PC-3 (cell line): ENCODE data around the gene PTK6. TPM values are rescaled to one million over a fixed set of nuclear protein-coding genes. Genes with fewer than 3 reads are reported as not detected.

ENCODE experiments used
- ATAC-seq: fragments of 200-7000 bp; cut with Tn5 transposase; 2 replicates; pipeline ENCODE4 v1.9.1; 2020; ENCODE audit warnings: mild to moderate bottlenecking, moderate library complexity
- BruUV-seq: library from RNA; stranded (reverse); fragments of 400-500 nt; replicated peaks from 2 replicates; lab custom pipeline; 2021; lab: Mats Ljungman, UMichigan
- CTCF ChIA-PET: fragments of 300-600 bp; sonication (Branson Sonifier 250); formaldehyde crosslinking; loops from one replicate; lab custom pipeline; 2022; ENCODE audit warnings: antibody characterized with exemption; lab: Charles Lee
- POLR2A ChIA-PET: fragments of 300-600 bp; sonication (Branson Sonifier 250); formaldehyde crosslinking; loops from one replicate; lab custom pipeline; 2022; ENCODE audit warnings: antibody characterized with exemption; ENCODE audit not compliant: unreplicated experiment; lab: Charles Lee
- DNase-seq: peaks from one replicate; pipeline ENCODE4 v3.0.0-alpha.2; 2015
- H2AFZ ChIP-seq: fragments of 300-600 bp; sonication (generic); 2 replicates; pipeline ENCODE4 v1.6.0; 2016; ENCODE audit warnings: antibody characterized with exemption, low read length
- H3F3A ChIP-seq: fragments of 300-600 bp; sonication (generic); one replicate; pipeline ENCODE4 v1.6.0; 2017; ENCODE audit warnings: antibody characterized with exemption, low read length, control low read depth, mild to moderate bottlenecking; ENCODE audit not compliant: unreplicated experiment
- H3K27ac ChIP-seq: fragments of 300-600 bp; sonication (generic); 2 replicates; pipeline ENCODE4 v1.5.1; 2016; ENCODE audit warnings: mild to moderate bottlenecking, low read length
- H3K27me3 ChIP-seq: fragments of 300-600 bp; sonication (generic); 2 replicates; pipeline ENCODE4 v1.6.1; 2016; ENCODE audit warnings: low read length, mixed read lengths
- H3K36me3 ChIP-seq: fragments of 300-600 bp; sonication (generic); 2 replicates; pipeline ENCODE4 v1.6.1; 2016; ENCODE audit warnings: low read depth, mixed run types, low read length, mixed read lengths
- H3K4me1 ChIP-seq: fragments of 300-600 bp; sonication (generic); 2 replicates; pipeline ENCODE4 v1.5.1; 2016; ENCODE audit warnings: low read length; ENCODE audit not compliant: insufficient read depth
- H3K4me2 ChIP-seq: fragments of 300-600 bp; sonication (generic); 2 replicates; pipeline ENCODE4 v1.6.0; 2016; ENCODE audit warnings: low read length
- H3K4me3 ChIP-seq: fragments of 300-600 bp; sonication (generic); 2 replicates; pipeline ENCODE4 v1.5.1; 2016; ENCODE audit warnings: mild to moderate bottlenecking, low read length, mixed read lengths
- H3K79me2 ChIP-seq: fragments of 300-600 bp; sonication (generic); 2 replicates; pipeline ENCODE4 v1.6.1; 2017; ENCODE audit warnings: low read length, mixed read lengths
- H3K9ac ChIP-seq: fragments of 300-600 bp; sonication (generic); 2 replicates; pipeline ENCODE4 v1.6.0; 2016; ENCODE audit warnings: mild to moderate bottlenecking, low read length
- H3K9me2 ChIP-seq: fragments of 300-600 bp; sonication (generic); replicated peaks from 2 replicates; pipeline ENCODE4 v1.6.1; 2016; ENCODE audit warnings: mixed run types, low read length, mixed read lengths
- H3K9me3 ChIP-seq: fragments of 300-600 bp; sonication (generic); 2 replicates; pipeline ENCODE4 v1.6.1; 2016; ENCODE audit warnings: low read length, mixed read lengths
- H4K20me1 ChIP-seq: fragments of 300-600 bp; sonication (generic); 2 replicates; pipeline ENCODE4 v1.6.1; 2016; ENCODE audit warnings: low read length, mixed read lengths
- EZH2 ChIP-seq: fragments of 300-600 bp; sonication (generic); IDR thresholded peaks from one replicate; pipeline ENCODE4 v1.6.1; 2017; ENCODE audit warnings: antibody characterized with exemption, mild to moderate bottlenecking, low read length; ENCODE audit not compliant: unreplicated experiment
- EZH2phosphoT487 ChIP-seq: fragments of 300-600 bp; sonication (generic); IDR thresholded peaks from 2 replicates; pipeline ENCODE4 v1.6.1; 2018; ENCODE audit warnings: mild to moderate bottlenecking, antibody characterized with exemption, low read length, borderline replicate concordance
- intact Hi-C: fragments of 100-400 bp; cut with micrococcal nuclease; formaldehyde crosslinking; loops from 2 replicates; pipeline ENCODE4 v1.9.0; 2023
- total RNA-seq: library from RNA; depleted of rRNA; stranded (reverse); fragments of >200 nt; gene quantifications from 2 replicates; pipeline ENCODE4 v1.2.3, GENCODE V29; 2014
- TF ChIP-seq, protein P1 (sequence below): fragments of 300-600 bp; sonication (generic); conservative IDR thresholded peaks from 2 replicates; pipeline ENCODE4 v1.5.1; 2017; ENCODE audit warnings: antibody characterized with exemption, low read depth, mild to moderate bottlenecking, low read length

PTK6 gene
- total RNA-seq, 1 experiment from 2014 or later, result 11.1 TPM

DNA sequence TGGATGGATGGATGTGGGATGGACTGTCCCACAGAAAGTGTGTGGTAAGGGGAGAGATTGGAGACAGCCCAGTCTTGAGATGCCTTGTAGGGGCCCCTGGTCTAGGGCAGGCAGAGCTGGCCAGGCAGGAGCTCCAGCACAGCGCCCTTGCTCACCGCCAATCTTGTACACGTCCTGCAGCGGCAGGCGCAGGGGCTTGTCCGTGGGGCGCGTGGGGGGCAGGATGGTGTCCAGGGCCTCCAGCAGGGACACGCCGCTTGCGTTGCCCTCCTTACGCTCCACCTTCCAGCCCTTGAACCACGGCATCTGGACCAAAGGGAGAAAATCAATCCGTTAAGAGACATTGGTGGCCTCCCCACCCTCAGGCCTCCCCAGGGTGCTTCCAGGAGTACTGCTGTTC, 44.2 kb downstream of the PTK6 start:
- DNase-seq (no peak), ATAC-seq (no peak)
- no TSS peak for BruUV-seq
- H3K36me3 ChIP-seq, result peaks cover 50% of the 10 kb centered on the region
- no peak overlapping the region for H2AFZ ChIP-seq
- H4K20me1 ChIP-seq, result no peaks in the 10 kb centered on the region; the same call in 1 of the 2 replicates
- CTCF ChIA-PET, result no interaction called here
- H3K9ac ChIP-seq, result no peak overlapping the region
- H3K27me3 ChIP-seq, result no peaks in the 10 kb centered on the region
- no peak overlapping the region for H3K27ac ChIP-seq
- peaks cover 17% of the 10 kb centered on the region for H3K79me2 ChIP-seq
- no peak overlapping the region for H3K4me3 ChIP-seq
- POLR2A ChIA-PET, result no interaction called here
- H3K4me1 ChIP-seq, result peaks cover 14% of the 10 kb centered on the region
- H3F3A ChIP-seq, result no peaks in the 10 kb centered on the region
- no peak overlapping the region for H3K4me2 ChIP-seq
- H3K9me3 ChIP-seq, result no peaks in the 10 kb centered on the region
- H3K9me2 ChIP-seq, result no peaks in the 10 kb centered on the region
- TF ChIP-seq, protein P1, sequence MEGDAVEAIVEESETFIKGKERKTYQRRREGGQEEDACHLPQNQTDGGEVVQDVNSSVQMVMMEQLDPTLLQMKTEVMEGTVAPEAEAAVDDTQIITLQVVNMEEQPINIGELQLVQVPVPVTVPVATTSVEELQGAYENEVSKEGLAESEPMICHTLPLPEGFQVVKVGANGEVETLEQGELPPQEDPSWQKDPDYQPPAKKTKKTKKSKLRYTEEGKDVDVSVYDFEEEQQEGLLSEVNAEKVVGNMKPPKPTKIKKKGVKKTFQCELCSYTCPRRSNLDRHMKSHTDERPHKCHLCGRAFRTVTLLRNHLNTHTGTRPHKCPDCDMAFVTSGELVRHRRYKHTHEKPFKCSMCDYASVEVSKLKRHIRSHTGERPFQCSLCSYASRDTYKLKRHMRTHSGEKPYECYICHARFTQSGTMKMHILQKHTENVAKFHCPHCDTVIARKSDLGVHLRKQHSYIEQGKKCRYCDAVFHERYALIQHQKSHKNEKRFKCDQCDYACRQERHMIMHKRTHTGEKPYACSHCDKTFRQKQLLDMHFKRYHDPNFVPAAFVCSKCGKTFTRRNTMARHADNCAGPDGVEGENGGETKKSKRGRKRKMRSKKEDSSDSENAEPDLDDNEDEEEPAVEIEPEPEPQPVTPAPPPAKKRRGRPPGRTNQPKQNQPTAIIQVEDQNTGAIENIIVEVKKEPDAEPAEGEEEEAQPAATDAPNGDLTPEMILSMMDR, result no peak
- TF ChIP-seq EZH2 (no peak), EZH2phosphoT487 (no peak)
- intact Hi-C loops, result no loop called here

DNA sequence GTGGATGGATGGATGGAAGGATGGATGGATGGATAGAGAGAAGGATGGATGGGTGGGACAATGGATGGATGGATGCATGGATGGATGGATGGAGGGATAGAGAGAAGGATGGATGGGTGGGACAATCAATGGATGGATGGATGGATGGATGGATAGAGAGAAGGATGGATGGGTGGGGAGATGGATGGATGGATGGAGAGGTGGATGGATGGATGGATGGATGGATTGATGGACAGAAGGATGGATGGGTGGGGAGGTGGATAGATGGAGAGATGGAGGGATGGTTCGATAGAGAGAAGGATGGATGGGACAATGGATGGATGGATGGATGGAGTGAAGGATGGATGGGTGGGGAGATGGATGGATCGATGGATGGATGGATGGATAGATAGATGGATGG, 44.7 kb downstream of the PTK6 start:
- no peak overlapping the region for H3K9ac ChIP-seq
- H3K27ac ChIP-seq, result no peak overlapping the region
- H3K9me3 ChIP-seq, result no peaks in the 10 kb centered on the region
- peaks cover 50% of the 10 kb centered on the region for H3K36me3 ChIP-seq
- ATAC-seq (no peak), DNase-seq (no peak)
- H3K9me2 ChIP-seq, result no peaks in the 10 kb centered on the region
- H3K4me2 ChIP-seq, result no peak overlapping the region
- intact Hi-C loops, result no loop called here
- H3K27me3 ChIP-seq, result no peaks in the 10 kb centered on the region
- H2AFZ ChIP-seq, result no peak overlapping the region
- no peak overlapping the region for H3K4me3 ChIP-seq
- no TSS peak for BruUV-seq
- H3K79me2 ChIP-seq, result peaks cover 13% of the 10 kb centered on the region
- ChIA-PET CTCF (no interaction called here), POLR2A (no interaction called here)
- TF ChIP-seq, protein P1, result no peak
- H3K4me1 ChIP-seq, result peaks cover 10% of the 10 kb centered on the region
- H4K20me1 ChIP-seq, result no peaks in the 10 kb centered on the region; the same call in 1 of the 2 replicates
- H3F3A ChIP-seq, result no peaks in the 10 kb centered on the region

DNA sequence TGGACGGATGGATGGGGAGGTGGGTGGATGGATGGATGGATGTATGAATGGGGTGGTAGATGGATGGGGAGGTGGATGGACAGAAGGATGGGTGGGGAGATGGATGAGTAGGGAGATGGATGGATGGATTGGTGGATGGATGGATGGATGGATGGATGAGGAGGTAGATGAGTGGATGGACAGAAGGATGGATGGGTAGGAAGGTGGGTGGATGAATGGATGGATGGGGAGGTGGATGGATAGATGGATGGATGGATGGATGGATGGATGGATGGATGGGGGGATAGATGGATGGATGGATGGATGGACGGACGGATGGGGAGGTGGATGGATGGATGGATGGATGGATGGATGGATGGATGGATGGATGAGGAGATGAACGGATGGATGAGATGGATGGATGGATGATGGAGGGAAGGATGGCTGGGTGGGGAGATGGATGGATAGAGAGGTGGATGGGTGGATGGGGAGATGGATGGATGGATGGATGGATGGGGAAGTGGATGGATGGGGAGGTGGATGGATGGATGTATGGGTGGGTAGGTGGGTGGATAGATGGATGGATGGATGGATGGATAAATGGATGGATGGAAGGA, 45.4 kb downstream of the PTK6 start:
- ATAC-seq (no peak), DNase-seq (no peak)
- Histone ChIP-seq H4K20me1 (no peaks in the 10 kb centered on the region; the same call in 1 of the 2 replicates), H3F3A (no peaks in the 10 kb centered on the region), H3K79me2 (peaks cover 5% of the 10 kb centered on the region), H3K4me1 (peaks cover 2% of the 10 kb centered on the region; the same call in 1 of the 2 replicates), H3K4me3 (no peak overlapping the region), H3K9me3 (no peaks in the 10 kb centered on the region), H2AFZ (no peak overlapping the region), H3K9me2 (no peaks in the 10 kb centered on the region), H3K27ac (no peak overlapping the region), H3K4me2 (no peak overlapping the region), H3K36me3 (peaks cover 50% of the 10 kb centered on the region), H3K9ac (no peak overlapping the region), H3K27me3 (no peaks in the 10 kb centered on the region)
- intact Hi-C loops, result no loop called here
- BruUV-seq, result no TSS peak
- POLR2A ChIA-PET, result no interaction called here
- CTCF ChIA-PET, result no interaction called here
- TF ChIP-seq EZH2 (no peak), EZH2phosphoT487 (no peak)
- TF ChIP-seq, protein P1, result no peak
